T-cell (primary cell): ENCODE measurements around the gene HSPA8. TPM values are rescaled to one million over a fixed set of nuclear protein-coding genes. Genes with fewer than 3 reads are reported as not detected.

ENCODE experiments used
- ATAC-seq, 4 experiments: fragments of 200-7000 bp in 3 of 4; fragments of 150-1000 bp in 1 of 4; cut with Tn5 transposase; replicated peaks in 1 of 4; 1 replicate in 3 of 4; 2 replicates in 1 of 4; pipeline ENCODE4 v1.10.0; 2021; ENCODE audit warnings: moderate library complexity in 3 of 4, mild to moderate bottlenecking in 2 of 4, moderate number of reproducible peaks in 1 of 4
- CTCF ChIA-PET, 2 donors: fragments of 300-600 bp; sonication (Branson Sonifier 250); formaldehyde crosslinking; loops; one replicate each; lab custom pipeline; 2022; ENCODE audit warnings: antibody characterized with exemption in 2 of 2; lab: Charles Lee
- POLR2A ChIA-PET, 2 donors: fragments of 300-600 bp; sonication (Branson Sonifier 250); formaldehyde crosslinking; loops; one replicate each; lab custom pipeline; 2022; ENCODE audit warnings: antibody characterized with exemption in 2 of 2; lab: Charles Lee
- DNase-seq, 35 experiments: peaks; one replicate each; pipeline versions ENCODE4 v3.0.0 to v3.0.0-alpha.2; 2013 to 2023
- H3K27ac ChIP-seq: one replicate; pipeline ENCODE4 v1.5.1; 2013; ENCODE audit warnings: low read length
- H3K27me3 ChIP-seq, 2 experiments: replicated peaks in 1 of 2; 1 replicate in 1 of 2; 2 replicates in 1 of 2; pipeline versions ENCODE4 v1.6.1 to v1.7.0; 2013; ENCODE audit warnings: low read length in 1 of 2, mixed read lengths in 1 of 2; ENCODE audit not compliant: control insufficient read depth in 2 of 2, insufficient read depth in 2 of 2; ENCODE audit errors: extremely low read depth in 1 of 2
- H3K36me3 ChIP-seq, 2 donors: 1 replicate in 1 of 2; 2 replicates in 1 of 2; pipeline versions ENCODE4 v1.6.1 to v1.7.0; 2013; ENCODE audit warnings: low read length in 1 of 2; ENCODE audit not compliant: control insufficient read depth in 2 of 2, insufficient read depth in 1 of 2; ENCODE audit errors: extremely low read depth in 1 of 2
- H3K4me1 ChIP-seq, 2 experiments: 1 replicate in 1 of 2; 2 replicates in 1 of 2; pipeline versions ENCODE4 v1.6.1 to v1.7.0; 2013; ENCODE audit warnings: low read length in 2 of 2, mixed read lengths in 1 of 2; ENCODE audit not compliant: insufficient read depth in 2 of 2, control insufficient read depth in 1 of 2; ENCODE audit errors: extremely low read depth in 1 of 2
- H3K4me3 ChIP-seq, 2 donors: 1 replicate in 1 of 2; 2 replicates in 1 of 2; pipeline versions ENCODE4 v1.5.1 to v1.7.0; 2013; ENCODE audit warnings: mild to moderate bottlenecking in 2 of 2, low read length in 1 of 2, moderate library complexity in 1 of 2; ENCODE audit not compliant: control insufficient read depth in 1 of 2; ENCODE audit errors: extremely low read depth in 1 of 2
- H3K9me3 ChIP-seq: 2 replicates; pipeline ENCODE4 v1.7.0; 2013
- H3K27ac Mint-ChIP-seq, 2 donors: one replicate each; pipeline ENCODE4 v1.8.0; 2020 to 2021; ENCODE audit warnings: mild to moderate bottlenecking in 2 of 2, mixed read lengths in 2 of 2
- H3K27me3 Mint-ChIP-seq, 2 donors: one replicate each; pipeline ENCODE4 v1.8.0; 2021 to 2022; ENCODE audit warnings: mixed read lengths in 2 of 2
- H3K36me3 Mint-ChIP-seq: one replicate; pipeline ENCODE4 v1.8.0; 2021; ENCODE audit warnings: mixed read lengths
- H3K4me1 Mint-ChIP-seq, 3 donors: one replicate each; pipeline ENCODE4 v1.8.0; 2020 to 2022; ENCODE audit warnings: mixed read lengths in 3 of 3, mild to moderate bottlenecking in 1 of 3
- H3K4me3 Mint-ChIP-seq, 3 donors: one replicate each; pipeline ENCODE4 v1.8.0; 2020 to 2022; ENCODE audit warnings: mild to moderate bottlenecking in 3 of 3, mixed read lengths in 3 of 3, moderate library complexity in 3 of 3
- H3K9me3 Mint-ChIP-seq, 3 donors: one replicate each; pipeline ENCODE4 v1.8.0; 2020 to 2022; ENCODE audit warnings: mixed read lengths in 3 of 3
- WGBS: methylation state at CpG from one replicate; pipeline ENCODE4 v1.1.5; 2013; ENCODE audit warnings: missing lambda C conversion rate; ENCODE audit not compliant: insufficient coverage; 5-methylcytosine and 5-hydroxymethylcytosine counted together
- total RNA-seq, 35 experiments: library from RNA in 6 of 35; stranded (reverse) in 6 of 35; fragments of 120-200 nt in 1 of 35; gene quantifications; one replicate each; pipeline versions ENCODE4 v1.2.1 to v1.2.4 and lab custom pipeline; 2013 to 2026

Gene HSPA8
- total RNA-seq, 5 donors from 2014 or later (not counting 1 experiment from before 2014, with no cell fraction given): 791 to 1,086 (median 843) TPM

DNA sequence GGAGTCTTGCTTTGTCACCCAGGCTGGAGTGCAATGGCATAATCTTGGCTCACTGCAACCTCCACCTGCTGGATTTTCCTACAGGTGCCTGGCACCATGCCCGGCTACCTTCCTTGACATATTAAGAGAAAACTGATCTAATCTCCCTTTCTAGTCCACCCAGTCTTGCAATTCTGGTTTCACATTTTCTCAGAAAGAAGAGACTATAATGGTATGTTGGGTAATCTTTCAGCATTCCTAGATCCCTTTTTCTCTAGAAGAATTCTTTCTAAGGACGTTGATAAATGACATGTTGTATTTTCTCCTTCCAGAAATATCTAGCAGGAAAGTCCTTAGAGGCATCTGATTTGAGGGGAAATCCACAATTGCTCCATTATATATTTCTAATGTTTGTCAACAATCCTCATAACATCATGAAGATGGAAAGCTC lies 10.4 kb upstream of the HSPA8 start:
- H3K27ac ChIP-seq: peak overlapping the region; percentile 93
- ATAC-seq (no peak), DNase-seq (no peak)
- Mint-ChIP-seq H3K4me1 (peaks cover 57 to 71% (median 59%) of the 10 kb centered on the region in 3 donors), H3K27ac (peak overlapping the region; percentile 99 to 100), H3K4me3 (peak overlapping the region in 1 of 3 donors; percentile 78), H3K36me3 (peaks cover 4% of the 10 kb centered on the region), H3K27me3 (no peaks in the 10 kb centered on the region), H3K9me3 (no peaks in the 10 kb centered on the region)
- ChIA-PET CTCF (interaction anchor here (0.5 to 1.8 kb wide), 6 partner anchors 13 to 36 kb away, joined by 3 to 8 read pairs (median 3); no protein-coding TSS in a partner anchor), POLR2A (interaction anchor here (0.6 to 2.3 kb wide), 4 partner anchors 10 to 27 kb away, joined by 3 to 10 read pairs (median 4); partner anchors contain the start of gene HSPA8 (in 1 of the 2))
- no CpG with 5 or more reads among the region's 2 CpGs for WGBS
- H3K36me3 ChIP-seq: no peaks in the 10 kb centered on the region
- H3K9me3 ChIP-seq: no peaks in the 10 kb centered on the region
- peaks cover 39 to 41% of the 10 kb centered on the region in 2 experiments for H3K4me1 ChIP-seq
- H3K27me3 ChIP-seq: no peaks in the 10 kb centered on the region
- H3K4me3 ChIP-seq: no peak overlapping the region

DNA sequence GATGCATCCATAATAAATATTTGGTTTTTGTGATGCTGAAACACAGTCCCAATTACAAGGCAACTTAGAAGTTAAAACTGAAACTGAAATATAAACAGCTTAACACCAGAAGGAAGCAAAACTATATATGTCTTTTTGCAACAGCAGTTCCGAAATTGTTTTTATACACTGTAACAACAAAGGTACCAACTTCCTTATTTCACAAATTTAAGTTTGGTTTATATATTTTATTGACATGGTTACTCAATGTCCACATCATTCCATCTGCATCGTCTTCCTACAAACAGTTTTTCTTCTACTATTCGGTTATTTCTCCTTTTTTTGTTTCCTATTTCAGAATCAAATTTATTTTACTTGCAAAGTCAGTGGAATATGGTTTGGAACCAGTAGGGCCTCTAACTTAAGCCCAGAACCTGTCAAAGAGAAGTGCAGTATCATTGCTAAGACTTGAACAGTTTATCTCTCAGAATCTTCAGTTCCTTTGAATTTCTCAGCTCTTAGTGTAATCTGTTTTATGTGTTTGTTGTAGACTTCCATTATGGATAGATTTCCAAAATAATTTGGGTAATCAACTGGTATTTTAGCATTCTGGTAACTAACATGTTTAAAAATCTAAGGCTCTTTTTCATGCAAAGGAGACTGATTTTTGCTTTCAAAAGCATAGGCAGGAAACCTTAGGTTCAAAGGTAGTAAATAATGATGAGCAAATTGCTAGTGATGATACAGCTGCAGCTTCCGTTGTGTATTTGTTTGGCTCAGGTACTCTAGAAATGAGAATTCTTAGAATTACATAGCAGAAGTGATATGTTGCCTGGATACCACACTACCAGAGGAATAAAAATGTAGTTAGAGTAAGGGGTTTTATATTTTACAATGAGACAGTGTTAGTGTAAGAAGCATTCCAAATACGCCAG lies 8.2 kb upstream of the HSPA8 start:
- H3K27me3 ChIP-seq: no peaks in the 10 kb centered on the region
- Mint-ChIP-seq H3K9me3 (no peaks in the 10 kb centered on the region), H3K36me3 (peaks cover 8% of the 10 kb centered on the region), H3K27me3 (no peaks in the 10 kb centered on the region), H3K4me3 (peak overlapping the region; percentile 78 to 87 (median 83)), H3K27ac (peak overlapping the region; percentile 99 to 100), H3K4me1 (peaks cover 61 to 74% (median 66%) of the 10 kb centered on the region in 3 donors)
- peaks cover 51 to 52% of the 10 kb centered on the region in 2 experiments for H3K4me1 ChIP-seq
- DNase-seq (peak in 5 of 35 experiments; percentile 22 to 62 (median 27)), ATAC-seq (peak; percentile 77 to 90 (median 86))
- peak overlapping the region; percentile 93 for H3K27ac ChIP-seq
- ChIA-PET POLR2A (interaction anchor here (0.6 to 3.5 kb wide), 13 partner anchors 8 to 232 kb away, joined by 3 to 33 read pairs (median 7); partner anchors contain the start of genes CRTAM (in 1 of the 2) and HSPA8 (in 1 of the 2)), CTCF (interaction anchor here (0.8 to 3.8 kb wide), 5 partner anchors 9 to 33 kb away, joined by 3 to 40 read pairs (median 5); no protein-coding TSS in a partner anchor)
- H3K36me3 ChIP-seq: no peaks in the 10 kb centered on the region
- no peaks in the 10 kb centered on the region for H3K9me3 ChIP-seq
- H3K4me3 ChIP-seq: peak overlapping the region; percentile 27 to 39
- WGBS: no CpG with 5 or more reads among the region's 5 CpGs

DNA sequence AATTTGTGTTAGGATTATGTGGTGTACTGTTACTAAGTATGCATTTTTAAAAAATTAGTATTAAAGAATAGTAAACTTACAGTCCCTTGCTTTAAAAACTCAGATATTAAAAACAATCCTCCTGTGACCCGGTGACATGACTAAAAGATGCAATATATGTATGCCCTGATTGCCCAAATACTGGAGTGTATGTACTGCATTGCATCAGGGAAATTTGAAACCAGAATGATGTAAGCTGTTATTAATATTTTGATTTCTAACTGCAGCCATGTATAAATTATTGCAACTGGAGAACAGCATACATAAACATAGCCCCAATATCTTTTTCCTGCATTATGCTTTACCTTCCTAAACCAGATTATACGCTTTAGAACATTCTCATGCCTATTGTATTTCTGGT lies 3.7 kb upstream of the HSPA8 start:
- Histone ChIP-seq H3K9me3 (no peaks in the 10 kb centered on the region), H3K27ac (peak overlapping the region; percentile 99), H3K4me3 (no peak overlapping the region), H3K27me3 (no peaks in the 10 kb centered on the region), H3K36me3 (peaks cover 1 to 8% of the 10 kb centered on the region in 2 donors), H3K4me1 (peaks cover 41 to 45% of the 10 kb centered on the region in 2 experiments)
- DNase-seq (no peak), ATAC-seq (no peak)
- H3K36me3 Mint-ChIP-seq: peaks cover 20% of the 10 kb centered on the region
- H3K4me3 Mint-ChIP-seq: peak overlapping the region; percentile 29 to 99 (median 31)
- WGBS: 100% methylated on average over 1 of the region's 2 CpGs
- H3K4me1 Mint-ChIP-seq: peaks cover 50 to 62% (median 59%) of the 10 kb centered on the region in 3 donors
- POLR2A ChIA-PET: interaction anchor here in 1 of 2 donors (1.0 kb wide), 1 partner anchor 19 kb away, joined by 6 read pairs; no protein-coding TSS in a partner anchor
- no peaks in the 10 kb centered on the region for H3K27me3 Mint-ChIP-seq
- peak overlapping the region; percentile 100 for H3K27ac Mint-ChIP-seq
- CTCF ChIA-PET: interaction anchor here in 1 of 2 donors (1.0 to 2.5 kb wide), 3 partner anchors 9 to 12 kb away, joined by 3 to 12 read pairs (median 5); no protein-coding TSS in a partner anchor
- no peaks in the 10 kb centered on the region for H3K9me3 Mint-ChIP-seq

DNA sequence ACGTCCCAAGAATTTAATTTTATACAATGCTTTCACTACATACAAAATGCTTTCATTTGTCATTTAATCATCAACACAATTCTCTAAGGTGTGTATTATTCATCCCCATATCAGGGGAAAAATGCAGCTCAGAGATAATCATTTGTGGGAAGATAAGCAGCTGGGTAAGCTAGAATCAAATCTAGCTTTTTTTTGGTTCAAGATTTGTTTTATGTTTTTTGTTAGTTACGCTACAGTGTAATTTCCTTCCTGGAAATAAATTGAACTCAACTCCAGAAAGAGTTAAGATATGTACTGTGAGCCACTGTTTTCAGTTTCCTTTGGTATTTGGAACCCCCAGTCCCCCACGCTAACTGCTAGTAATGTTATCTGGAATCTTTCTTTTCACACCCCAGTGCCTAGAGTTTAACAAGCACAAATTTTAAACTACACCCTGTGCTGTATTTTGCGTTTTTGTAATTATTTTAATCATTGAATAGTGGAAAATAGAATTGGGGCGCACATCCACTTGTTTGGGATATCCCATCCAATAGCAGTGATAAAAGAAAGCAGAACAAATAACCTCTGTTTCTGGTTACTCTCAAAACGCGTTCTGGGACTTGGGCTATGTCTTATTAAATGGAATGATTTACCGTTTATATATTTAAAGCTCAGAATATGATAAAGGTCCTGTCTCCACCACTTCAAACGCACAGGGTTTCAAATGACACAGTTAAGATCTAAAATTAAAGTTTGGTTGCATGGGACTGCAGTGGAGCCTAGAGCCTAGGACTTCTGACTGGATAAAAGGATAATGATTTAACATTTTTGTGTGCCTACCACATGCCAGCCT lies 2.1 kb upstream of the HSPA8 start:
- Histone ChIP-seq H3K27me3 (no peaks in the 10 kb centered on the region), H3K27ac (peak overlapping the region; percentile 99), H3K9me3 (no peaks in the 10 kb centered on the region), H3K4me1 (peaks cover 42 to 48% of the 10 kb centered on the region in 2 experiments), H3K36me3 (peaks cover 5 to 23% of the 10 kb centered on the region in 2 donors), H3K4me3 (peak overlapping the region; percentile 32 to 98)
- DNase-seq: no peak
- peak overlapping the region; percentile 98 to 99 (median 99) for H3K4me3 Mint-ChIP-seq
- H3K27ac Mint-ChIP-seq: peak overlapping the region; percentile 100
- no peaks in the 10 kb centered on the region for H3K9me3 Mint-ChIP-seq
- H3K36me3 Mint-ChIP-seq: peaks cover 36% of the 10 kb centered on the region
- H3K4me1 Mint-ChIP-seq: peaks cover 45 to 64% (median 59%) of the 10 kb centered on the region in 3 donors
- no CpG with 5 or more reads among the region's 9 CpGs for WGBS
- H3K27me3 Mint-ChIP-seq: no peaks in the 10 kb centered on the region
- ChIA-PET CTCF (interaction anchor here (0.5 to 2.5 kb wide), 8 partner anchors 10 to 39 kb away, joined by 3 to 12 read pairs (median 4); no protein-coding TSS in a partner anchor), POLR2A (interaction anchor here (0.5 to 1.5 kb wide), 8 partner anchors 10 to 250 kb away, joined by 3 to 7 read pairs (median 3); no protein-coding TSS in a partner anchor)
- no peak for ATAC-seq

DNA sequence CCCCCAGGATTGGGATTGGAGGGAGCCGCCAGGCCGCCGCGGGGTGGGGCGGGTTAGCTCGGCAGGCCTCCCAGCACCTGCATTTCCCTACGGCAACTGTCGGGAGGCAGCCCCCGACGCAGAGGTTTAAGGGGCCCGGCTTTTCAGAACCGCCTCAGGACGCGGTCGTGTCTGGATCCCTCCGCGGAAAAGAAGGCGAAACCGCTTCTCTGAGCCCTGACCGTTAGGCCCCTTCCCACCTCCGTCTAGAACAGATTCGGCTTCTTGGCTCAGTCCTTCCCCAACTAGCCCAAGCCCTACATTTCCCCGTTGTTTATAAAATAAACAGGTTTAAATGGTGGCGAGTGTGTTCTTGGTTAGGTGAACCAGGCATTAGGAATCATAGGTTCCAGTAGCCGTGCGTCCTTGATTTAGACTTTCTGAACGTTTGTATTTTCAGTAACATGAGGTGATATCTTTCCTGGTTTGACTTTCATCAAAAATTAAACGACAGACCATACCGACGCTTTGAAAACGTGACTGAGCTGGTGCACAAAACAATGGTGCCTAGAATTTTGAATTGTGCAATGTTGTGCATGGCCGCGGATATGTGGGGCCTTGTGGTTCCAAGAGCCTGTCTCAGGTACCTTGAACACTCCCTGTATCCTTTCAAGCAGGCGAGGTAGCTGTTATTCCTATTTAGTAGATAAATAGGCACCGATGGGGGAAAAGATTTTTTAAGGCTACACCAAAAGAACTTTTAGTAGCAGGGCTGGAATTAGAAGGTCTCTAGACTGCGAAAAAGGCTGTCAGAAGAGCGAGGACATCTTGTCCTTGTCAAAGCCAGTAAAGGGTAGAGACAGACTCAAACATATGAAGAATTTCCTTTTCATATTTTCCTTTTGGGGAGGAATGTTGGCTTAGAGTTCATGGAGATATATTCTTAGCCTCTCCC lies 1.2 kb upstream of the HSPA8 start:
- peak in 1 of 4 experiments; percentile 2 for ATAC-seq
- no peaks in the 10 kb centered on the region for H3K27me3 Mint-ChIP-seq

More for the DNA sequence above, 1.2 kb upstream of the HSPA8 start:
- no peaks in the 10 kb centered on the region for H3K9me3 Mint-ChIP-seq
- Histone ChIP-seq H3K27me3 (no peaks in the 10 kb centered on the region), H3K9me3 (no peaks in the 10 kb centered on the region), H3K4me3 (peak overlapping the region; percentile 98), H3K27ac (peak overlapping the region; percentile 99), H3K36me3 (peaks cover 5 to 32% of the 10 kb centered on the region in 2 donors), H3K4me1 (peaks cover 47 to 50% of the 10 kb centered on the region in 2 experiments)
- peak in 31 of 35 experiments; percentile 22 to 71 (median 43) for DNase-seq
- ChIA-PET POLR2A (interaction anchor here (0.5 to 1.5 kb wide), 13 partner anchors 9 to 1771 kb away, joined by 3 to 11 read pairs (median 5); partner anchors contain the start of gene SC5D (in 1 of the 2)), CTCF (interaction anchor here (0.7 to 2.5 kb wide), 6 partner anchors 9 to 40 kb away, joined by 3 to 12 read pairs (median 4); no protein-coding TSS in a partner anchor)
- peaks cover 45 to 65% (median 60%) of the 10 kb centered on the region in 3 donors for H3K4me1 Mint-ChIP-seq
- H3K36me3 Mint-ChIP-seq: peaks cover 45% of the 10 kb centered on the region
- WGBS: 0% methylated on average over 13 of the region's 37 CpGs
- peak overlapping the region; percentile 98 to 99 (median 99) for H3K4me3 Mint-ChIP-seq
- peak overlapping the region; percentile 100 for H3K27ac Mint-ChIP-seq
